GM18870 (cell line): ENCODE data around the gene RELB.
"Not testable (repeated sequence)": the region's sequence is repeated elsewhere in the genome, so short reads cannot be mapped to it uniquely, and the experiment has no call there.

Experiments used
- ATAC-seq: cut with Tn5 transposase; IDR thresholded peaks from one replicate; pipeline ENCODE4 v1.9.1; 2021; ENCODE audit warnings: moderate library complexity; ENCODE audit not compliant: unreplicated experiment

The RELB gene

GRCh38 chr19:45001087-45001739, at the start of gene RELB:
TSS of gene RELB (plus strand) at chr19:45001464. CDS start at chr19:45001580, 116 bp downstream.
- ATAC-seq: no peak

- no peak for ATAC-seq
Measured at GRCh38 chr19:44954278-44954648, 47.0 kb upstream of the RELB start.

DNA sequence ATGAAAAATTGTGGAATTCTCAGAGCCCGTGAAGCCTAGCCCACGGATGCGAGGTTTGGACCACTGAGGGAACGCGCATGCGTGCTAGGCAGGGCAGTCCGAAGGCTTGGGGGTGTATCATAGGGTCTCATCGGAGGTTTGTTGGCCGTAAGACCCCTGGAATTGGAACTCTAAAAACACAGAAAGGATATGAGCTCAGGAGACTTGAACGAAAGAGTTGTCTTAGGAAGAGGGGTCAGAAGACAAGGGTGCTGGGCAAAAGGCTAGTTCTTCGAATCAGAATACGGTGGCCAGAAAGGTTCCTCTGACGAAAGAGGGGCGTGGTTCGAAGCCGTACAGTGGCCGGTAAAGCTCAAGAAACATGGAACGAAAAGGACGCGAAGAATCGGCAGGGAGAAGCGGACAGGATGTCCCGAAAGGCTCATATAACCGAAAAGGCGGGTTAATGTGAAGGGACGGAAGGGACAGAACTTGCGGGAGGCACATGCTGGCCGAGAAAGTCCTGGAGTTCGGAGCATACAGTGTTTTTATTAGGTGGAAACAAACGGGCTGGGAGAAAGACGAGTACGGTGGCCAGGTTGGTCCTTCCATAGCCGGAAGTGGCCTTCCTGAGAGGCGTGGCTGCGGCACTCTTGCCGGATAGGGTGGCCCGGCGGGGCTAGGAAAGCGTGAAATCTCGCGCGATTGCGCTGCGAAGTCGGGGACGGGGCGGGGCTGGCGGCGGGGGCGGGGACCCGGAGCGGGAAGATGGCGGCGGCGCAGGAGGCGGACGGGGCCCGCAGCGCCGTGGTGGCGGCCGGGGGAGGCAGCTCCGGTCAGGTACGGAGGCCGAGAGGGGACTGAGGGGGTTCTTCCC, 46.4 kb upstream of the RELB start, which contains the start of gene CLPTM1:
TSS of gene CLPTM1 (plus strand) at position 732 of the 856 bp plus-strand sequence. CDS start at position 748, 16 bp downstream.
- ATAC-seq: peak; percentile 70

DNA sequence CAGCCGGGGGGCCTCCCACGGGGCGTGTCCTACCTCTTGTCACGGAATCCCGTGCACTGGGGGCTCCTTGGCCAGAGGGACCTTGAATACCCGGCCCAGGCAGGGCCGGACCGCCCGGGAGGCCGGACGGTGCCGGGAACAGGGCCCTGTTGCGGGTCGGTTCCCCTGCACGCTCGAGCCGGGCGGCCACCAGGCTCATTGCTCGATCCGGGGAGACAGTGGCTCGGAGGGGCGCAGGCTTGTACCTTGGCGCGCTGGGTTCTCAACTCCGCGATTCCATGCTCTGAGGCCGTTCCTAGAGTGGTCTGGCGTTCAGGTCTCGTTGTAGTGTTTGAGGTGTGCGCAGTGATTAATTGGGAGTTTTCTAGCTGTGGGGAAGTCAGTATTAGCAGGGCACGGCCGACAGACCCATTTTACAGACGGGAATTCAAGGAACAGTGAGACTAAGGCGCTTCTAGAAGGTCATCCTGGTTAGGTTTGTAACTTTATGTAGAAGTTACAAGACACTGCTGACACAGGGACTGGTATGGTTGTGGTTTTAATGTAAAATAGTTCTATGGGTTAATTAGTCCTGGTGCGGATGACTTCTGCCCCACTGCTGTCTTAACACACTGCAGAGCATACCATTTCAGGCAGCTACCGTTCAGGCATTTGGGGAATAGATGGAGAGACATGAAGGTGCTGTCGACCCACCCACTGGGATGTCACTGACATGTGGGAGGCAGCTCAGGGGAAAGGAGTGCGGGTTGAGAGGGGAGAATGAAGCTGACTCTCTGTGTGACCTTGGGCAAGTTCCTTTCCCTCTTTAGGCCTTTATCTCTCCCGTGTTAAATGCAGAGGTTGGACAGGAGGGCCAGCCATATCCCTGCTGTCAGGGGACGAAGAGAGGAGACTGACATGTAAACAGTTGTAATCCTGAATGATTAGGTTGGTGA, 45.5 kb upstream of the RELB start:
- no peak for ATAC-seq

DNA sequence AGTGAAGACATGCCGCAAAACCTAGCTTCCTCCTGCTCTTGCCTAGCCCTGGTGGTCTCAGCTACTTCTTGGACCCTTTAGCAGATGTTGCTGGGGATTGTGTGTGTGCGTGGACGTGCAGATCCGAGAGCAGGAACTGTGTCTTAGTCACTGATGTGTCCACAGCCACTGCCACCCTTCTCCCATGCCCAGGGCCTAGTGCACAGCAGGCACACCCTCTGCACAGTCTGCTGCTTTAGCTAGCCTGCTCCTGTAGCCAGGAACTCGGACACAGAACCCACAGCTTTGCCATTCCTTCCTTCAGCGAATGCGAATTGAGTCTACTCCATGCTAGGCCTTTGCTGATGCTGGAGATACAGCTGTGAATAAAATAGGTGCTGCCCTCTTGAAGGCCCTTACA, 43.7 kb upstream of the RELB start:
- ATAC-seq: no peak

DNA sequence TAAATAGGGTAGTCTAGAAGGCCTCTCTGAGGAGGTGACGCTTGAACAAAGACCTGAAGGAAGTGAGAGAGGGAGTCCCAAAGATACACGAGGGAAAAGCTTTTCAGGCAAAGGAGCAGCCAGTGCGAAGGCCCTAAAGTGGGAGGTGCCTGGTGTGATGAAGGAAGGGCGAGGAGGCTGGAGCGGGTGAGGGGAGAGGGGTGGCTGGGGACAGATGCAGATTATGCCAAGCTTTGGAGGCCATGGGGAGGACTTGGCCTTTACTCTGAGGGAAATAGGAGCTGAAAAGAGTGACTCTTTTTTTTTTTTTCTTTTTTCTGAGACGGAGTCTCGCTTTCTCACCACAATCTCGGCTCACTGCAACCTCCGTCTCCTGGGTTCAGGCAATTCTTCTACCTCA, 43.2 kb upstream of the RELB start:
- ATAC-seq: no peak

DNA sequence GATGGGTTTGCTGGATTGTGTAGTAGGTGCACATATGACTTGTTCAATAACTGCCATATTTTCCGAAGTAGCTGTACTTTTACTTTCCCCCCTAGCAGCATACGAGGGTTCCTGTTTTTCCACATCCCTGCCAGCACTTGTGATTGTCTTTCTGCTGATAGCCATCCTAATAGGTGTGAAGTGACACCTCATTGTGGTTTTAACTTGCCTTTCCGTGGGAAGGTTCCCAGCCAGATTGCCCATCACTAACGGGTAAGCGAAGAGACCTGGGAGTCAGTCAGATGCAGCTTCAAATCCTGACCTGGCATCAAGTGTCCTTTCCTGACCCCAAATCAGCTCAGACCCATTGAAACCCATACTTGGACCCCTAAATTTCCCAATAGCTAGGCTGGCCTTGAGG, 41.6 kb upstream of the RELB start:
- ATAC-seq: no peak

GRCh38 chr19:44960906-44961728, 40.1 kb upstream of the RELB start:
- no peak for ATAC-seq

GRCh38 chr19:44961821-44962220, 39.4 kb upstream of the RELB start:
- no peak for ATAC-seq

GRCh38 chr19:44968118-44968517, 33.1 kb upstream of the RELB start:
- no peak for ATAC-seq

GRCh38 chr19:44968670-44969069, 32.6 kb upstream of the RELB start:
- no peak for ATAC-seq

DNA sequence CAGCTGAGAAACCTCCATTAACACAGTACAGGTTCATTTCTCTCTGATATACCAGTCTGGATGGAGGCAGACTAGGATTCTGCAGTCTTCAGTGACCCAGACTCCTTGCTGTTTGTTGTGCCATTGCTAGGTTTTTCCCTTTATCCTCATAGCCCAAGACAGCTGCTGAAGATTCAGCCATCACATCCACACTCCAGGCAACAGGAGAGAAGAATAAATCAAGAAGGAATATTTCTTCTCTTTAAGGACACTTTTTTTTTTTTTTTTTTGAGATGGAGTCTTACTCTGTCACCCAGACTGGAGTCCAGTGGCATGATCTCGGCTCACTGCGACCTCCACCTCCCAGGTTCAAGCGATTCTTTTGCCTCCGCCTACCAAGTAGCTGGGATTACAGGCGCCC, 31.8 kb upstream of the RELB start:
- no peak for ATAC-seq

DNA sequence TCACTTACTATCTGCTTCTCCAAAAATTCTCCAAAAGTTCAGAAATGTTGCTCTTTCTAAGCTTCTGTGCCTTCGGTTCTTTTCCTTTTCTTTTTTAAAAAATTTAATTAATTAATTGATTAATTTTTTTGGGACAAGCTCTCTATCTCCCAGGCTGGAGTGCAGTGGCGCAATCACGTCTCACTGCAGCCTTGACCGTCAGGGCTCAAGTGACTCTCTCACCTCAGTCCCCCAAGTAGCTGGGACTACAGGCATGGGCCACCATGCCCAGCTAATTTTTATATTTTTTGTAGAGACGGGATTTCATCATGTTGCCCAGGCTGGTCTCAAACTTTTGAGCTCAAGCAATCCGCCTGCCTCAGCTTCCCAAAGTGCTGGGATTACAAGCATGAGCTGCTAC, 29.8 kb upstream of the RELB start:
- ATAC-seq: not testable (repeated sequence)

- ATAC-seq: no peak
Measured at GRCh38 chr19:44972802-44973201, 28.5 kb upstream of the RELB start.

- no peak for ATAC-seq
Measured at GRCh38 chr19:44973982-44974735, 27.1 kb upstream of the RELB start.

DNA sequence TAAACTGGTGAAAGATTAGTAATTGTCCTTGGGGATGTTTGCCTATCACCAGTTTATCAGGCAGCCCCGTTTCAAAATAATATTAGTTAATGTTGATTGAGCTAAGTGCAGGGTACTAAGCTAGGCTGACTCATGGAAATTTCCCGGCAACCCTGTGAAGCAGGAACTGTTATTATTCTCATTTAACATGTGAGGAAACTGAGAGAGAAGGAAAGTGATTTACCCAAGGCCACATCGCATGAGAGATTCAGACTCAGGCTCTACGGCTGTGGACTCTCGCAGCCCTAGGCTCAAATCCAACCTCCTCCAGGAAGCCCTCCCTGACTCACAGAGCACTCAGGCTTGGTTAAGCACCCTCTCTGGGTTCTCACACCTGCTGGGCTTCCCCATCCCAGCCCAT, 26.4 kb upstream of the RELB start:
- ATAC-seq: no peak

GRCh38 chr19:44975444-44975843, 25.8 kb upstream of the RELB start:
- no peak for ATAC-seq

DNA sequence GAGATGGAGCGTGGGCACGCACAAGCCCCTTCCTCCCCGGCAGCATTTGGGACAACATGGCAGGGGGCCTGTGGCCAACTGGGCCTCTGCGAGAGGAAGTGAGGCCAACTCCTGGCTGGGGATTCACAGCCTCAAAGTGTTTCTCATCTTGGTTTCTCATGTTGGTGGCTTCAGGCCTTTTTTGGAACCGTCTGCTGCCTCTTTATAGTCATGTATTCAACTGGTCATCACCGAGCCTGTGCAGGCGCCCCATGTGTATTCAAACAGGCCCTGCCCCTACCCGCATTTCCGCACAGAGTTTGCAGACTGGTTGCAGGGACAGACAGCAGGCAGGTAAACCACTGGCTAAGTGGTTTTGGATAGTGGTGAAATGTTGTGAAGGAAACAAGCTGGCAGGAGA, 17.3 kb upstream of the RELB start:
- no peak for ATAC-seq

- ATAC-seq: no peak
Measured at GRCh38 chr19:44985445-44985844, 15.8 kb upstream of the RELB start.

DNA sequence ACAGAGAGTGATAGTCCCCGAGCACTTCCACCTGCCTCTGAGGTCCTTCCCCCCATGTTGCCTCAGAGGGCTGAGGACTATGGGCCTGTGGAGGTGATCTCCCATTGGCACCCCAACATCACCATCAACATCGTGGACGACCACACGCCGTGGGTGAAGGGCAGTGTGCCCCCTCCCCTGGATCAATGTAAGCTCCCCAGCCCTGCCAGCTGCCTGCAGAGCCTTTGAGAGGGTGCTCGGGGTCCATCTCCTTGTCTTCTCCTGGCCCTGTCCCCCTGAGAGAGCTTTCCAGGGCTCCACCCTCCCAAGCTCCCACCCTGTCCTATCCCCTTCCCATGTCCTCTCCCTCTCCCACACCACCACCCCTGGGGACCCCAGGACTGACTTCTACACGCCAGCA, 14.9 kb upstream of the RELB start:
- ATAC-seq: no peak
